ENCODE data around the gene ENTHD1.

ENTHD1 gene

DNA sequence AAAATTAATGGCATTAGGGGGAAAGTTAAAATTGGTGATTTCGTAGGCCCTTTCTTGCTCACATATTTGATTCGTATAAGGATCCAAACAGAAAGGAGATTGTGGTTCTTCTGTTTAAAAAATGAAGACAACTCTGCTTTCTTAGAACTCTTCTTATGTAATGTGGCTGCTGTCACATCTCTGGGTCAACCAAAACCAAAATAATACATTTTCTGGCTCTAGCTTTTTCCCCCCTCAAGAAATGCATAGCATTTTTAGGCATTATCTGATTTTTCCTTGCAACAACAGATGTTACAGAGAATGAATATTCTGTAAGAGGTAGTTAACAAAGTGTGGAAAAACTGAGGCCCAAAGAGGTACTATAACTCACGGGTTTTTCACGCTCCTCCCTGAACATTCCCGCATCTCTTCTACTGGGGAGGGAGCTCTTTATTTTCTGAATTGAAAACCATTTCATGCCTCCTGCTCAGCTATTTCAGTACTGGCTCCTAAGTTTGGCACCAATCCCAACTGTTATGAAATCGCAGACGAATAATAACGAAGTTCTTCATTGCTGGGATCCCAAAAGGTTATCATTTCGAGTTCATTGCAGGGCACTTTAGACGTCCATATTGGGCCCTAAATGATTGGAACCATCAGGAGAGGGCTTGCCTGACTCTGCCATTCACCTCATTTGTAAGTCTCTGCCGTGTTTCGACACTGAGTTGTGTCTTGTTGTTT, 24.4 kb upstream of the ENTHD1 start:
- Histone ChIP-seq H3K4me1 (ENCODE audit: control insufficient read depth, insufficient read depth, low read length) (no peaks in the 10 kb centered on the region), H3K9me3 (ENCODE audit: control insufficient read depth, low read length) (no peaks in the 10 kb centered on the region), H3K27me3 (ENCODE audit: control insufficient read depth, insufficient read depth, low read length) (no peaks in the 10 kb centered on the region), H3K36me3 (ENCODE audit: control insufficient read depth, insufficient read depth, low read length) (no peaks in the 10 kb centered on the region), H3K9ac (ENCODE audit: low read length) (no peak overlapping the region), H3K4me3 (ENCODE audit: low read length) (no peak overlapping the region)

DNA sequence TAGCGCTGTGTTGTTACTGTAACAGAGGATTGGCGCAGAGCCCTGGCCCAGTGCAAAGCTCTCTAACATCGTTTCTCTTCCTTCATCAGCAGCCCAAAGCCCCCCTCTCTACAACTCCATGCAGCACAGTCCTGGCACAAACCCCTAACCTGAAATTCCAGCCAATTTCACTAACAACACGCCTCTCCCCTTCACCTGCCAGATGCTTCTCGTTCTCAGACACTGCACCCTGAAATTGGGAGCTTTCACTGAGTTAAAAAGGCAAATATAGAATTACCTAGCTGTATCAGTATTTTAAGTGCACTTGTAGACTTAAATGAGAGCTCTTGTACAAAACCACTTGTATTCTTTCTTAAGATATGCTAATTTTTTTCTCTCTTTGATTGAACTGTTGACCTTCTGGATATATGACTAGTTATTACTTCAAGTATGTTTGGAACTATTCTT, 23.7 kb upstream of the ENTHD1 start:
- H3K36me3 ChIP-seq (ENCODE audit: control insufficient read depth, insufficient read depth, low read length), result no peaks in the 10 kb centered on the region
- H3K4me3 ChIP-seq (ENCODE audit: low read length), result no peak overlapping the region
- no peaks in the 10 kb centered on the region for H3K4me1 ChIP-seq (ENCODE audit: control insufficient read depth, insufficient read depth, low read length)
- H3K9me3 ChIP-seq (ENCODE audit: control insufficient read depth, low read length), result no peaks in the 10 kb centered on the region
- no peak overlapping the region for H3K9ac ChIP-seq (ENCODE audit: low read length)
- H3K27me3 ChIP-seq (ENCODE audit: control insufficient read depth, insufficient read depth, low read length), result no peaks in the 10 kb centered on the region

DNA sequence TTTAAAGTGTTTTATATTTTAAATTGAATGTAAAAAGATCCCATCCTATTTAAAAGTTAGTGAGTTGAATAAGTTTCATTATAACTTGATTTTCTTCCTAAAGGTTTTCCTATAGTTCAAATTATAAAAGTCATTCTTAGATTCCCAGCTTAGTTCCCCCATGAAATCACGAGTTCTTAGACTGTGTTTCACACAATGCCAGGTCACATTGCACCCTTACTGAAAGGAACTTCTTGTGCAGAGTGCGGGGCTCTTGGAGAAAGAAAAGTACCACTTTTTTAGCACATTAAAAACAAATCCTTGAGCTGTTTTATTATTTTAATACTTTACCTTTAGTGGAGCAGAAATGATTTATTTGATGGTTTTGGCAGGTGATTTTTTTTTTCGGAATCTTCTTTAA, 22.9 kb upstream of the ENTHD1 start:
- Histone ChIP-seq H3K27me3 (ENCODE audit: control insufficient read depth, insufficient read depth, low read length) (no peaks in the 10 kb centered on the region), H3K36me3 (ENCODE audit: control insufficient read depth, insufficient read depth, low read length) (no peaks in the 10 kb centered on the region), H3K4me3 (ENCODE audit: low read length) (no peak overlapping the region), H3K9ac (ENCODE audit: low read length) (no peak overlapping the region), H3K4me1 (ENCODE audit: control insufficient read depth, insufficient read depth, low read length) (no peaks in the 10 kb centered on the region), H3K9me3 (ENCODE audit: control insufficient read depth, low read length) (no peaks in the 10 kb centered on the region)

DNA sequence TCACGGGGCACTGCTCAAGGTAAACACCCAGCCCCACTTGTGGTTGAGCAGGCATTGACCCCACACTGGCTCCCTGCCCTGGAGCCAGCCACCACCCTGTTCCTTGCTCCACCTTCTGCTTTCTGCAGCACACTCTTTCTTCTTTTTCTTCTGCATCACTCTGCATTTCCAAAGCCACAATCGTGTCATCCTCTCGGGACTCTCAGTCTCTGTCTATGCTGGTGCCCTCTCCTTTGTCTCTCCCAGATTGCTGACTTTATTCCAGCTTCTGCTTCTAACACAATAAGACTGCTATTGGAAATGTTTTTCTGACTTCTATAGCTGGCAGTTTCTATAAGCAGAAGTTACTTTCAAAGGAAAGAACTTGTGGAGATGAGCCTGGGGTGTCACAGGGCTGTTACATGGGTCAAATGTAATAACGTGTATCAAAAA, 21.8 kb upstream of the ENTHD1 start:
- no peaks in the 10 kb centered on the region for H3K27me3 ChIP-seq (ENCODE audit: control insufficient read depth, insufficient read depth, low read length)
- no peak overlapping the region for H3K9ac ChIP-seq (ENCODE audit: low read length)
- H3K4me1 ChIP-seq (ENCODE audit: control insufficient read depth, insufficient read depth, low read length), result no peaks in the 10 kb centered on the region
- H3K36me3 ChIP-seq (ENCODE audit: control insufficient read depth, insufficient read depth, low read length), result no peaks in the 10 kb centered on the region
- H3K9me3 ChIP-seq (ENCODE audit: control insufficient read depth, low read length), result no peaks in the 10 kb centered on the region
- no peak overlapping the region for H3K4me3 ChIP-seq (ENCODE audit: low read length)

DNA sequence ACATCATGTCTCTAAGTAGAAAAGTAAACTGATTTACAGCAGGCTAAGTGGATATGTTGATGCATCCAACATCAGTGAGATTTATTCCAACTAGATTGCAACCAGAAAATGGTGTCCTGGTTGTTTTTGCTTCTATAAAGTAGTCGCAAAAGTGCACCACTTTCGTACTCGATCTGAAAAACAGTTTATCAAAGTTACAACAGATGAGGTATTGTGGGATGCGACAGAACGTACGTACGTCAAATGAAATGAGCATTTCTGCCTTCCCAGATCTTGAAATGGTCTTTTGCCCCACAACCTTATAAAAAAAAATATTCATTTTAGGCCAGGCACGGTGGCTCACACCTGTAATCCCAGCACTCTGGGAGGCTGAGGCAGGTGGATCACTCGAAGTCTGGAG, 21.0 kb upstream of the ENTHD1 start:
- no peak overlapping the region for H3K9ac ChIP-seq (ENCODE audit: low read length)
- H3K27me3 ChIP-seq (ENCODE audit: control insufficient read depth, insufficient read depth, low read length), result no peaks in the 10 kb centered on the region
- H3K36me3 ChIP-seq (ENCODE audit: control insufficient read depth, insufficient read depth, low read length), result no peaks in the 10 kb centered on the region
- H3K4me1 ChIP-seq (ENCODE audit: control insufficient read depth, insufficient read depth, low read length), result no peaks in the 10 kb centered on the region
- H3K4me3 ChIP-seq (ENCODE audit: low read length), result no peak overlapping the region
- H3K9me3 ChIP-seq (ENCODE audit: control insufficient read depth, low read length), result no peaks in the 10 kb centered on the region

DNA sequence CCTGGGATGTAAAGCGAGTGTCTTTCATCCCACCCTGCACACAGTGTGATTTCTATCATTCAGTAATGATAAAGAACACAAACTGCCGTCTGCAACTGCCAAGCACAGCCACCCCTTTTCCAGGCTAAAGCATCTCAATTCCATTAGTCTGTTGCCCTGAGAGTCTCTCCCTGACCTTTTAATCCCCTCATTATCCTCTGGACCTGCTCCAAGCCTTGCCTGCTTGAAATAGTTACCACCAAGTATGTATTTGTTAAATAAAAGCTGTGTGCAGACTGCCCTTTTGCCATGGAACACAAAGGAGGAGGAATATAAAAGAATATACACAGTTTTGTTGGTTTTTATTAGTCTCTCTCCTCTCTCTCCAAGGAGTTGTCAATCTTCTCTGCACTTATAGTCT, 20.3 kb upstream of the ENTHD1 start:
- Histone ChIP-seq H3K36me3 (ENCODE audit: control insufficient read depth, insufficient read depth, low read length) (no peaks in the 10 kb centered on the region), H3K27me3 (ENCODE audit: control insufficient read depth, insufficient read depth, low read length) (no peaks in the 10 kb centered on the region), H3K4me1 (ENCODE audit: control insufficient read depth, insufficient read depth, low read length) (no peaks in the 10 kb centered on the region), H3K4me3 (ENCODE audit: low read length) (no peak overlapping the region), H3K9me3 (ENCODE audit: control insufficient read depth, low read length) (no peaks in the 10 kb centered on the region), H3K9ac (ENCODE audit: low read length) (no peak overlapping the region)

DNA sequence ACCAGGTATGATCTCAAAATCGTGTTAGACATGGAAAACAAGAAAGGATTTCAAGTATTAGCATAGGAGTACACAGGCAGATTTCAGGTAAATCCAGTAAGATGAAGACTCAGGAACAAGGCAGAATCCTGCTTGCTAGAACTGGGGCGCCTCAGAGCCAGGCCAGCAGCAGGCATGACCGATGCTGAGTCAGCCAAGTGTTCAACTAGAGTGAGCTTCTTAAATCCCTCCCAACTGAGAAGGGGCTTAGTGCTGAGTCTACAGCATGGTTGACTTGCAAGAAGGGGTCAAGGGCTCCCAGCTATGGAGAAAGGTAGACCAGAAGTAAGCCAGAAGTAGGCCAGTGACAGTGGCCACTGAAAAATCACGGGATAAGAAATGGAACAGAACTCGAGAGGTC, 19.8 kb upstream of the ENTHD1 start:
- H3K9ac ChIP-seq (ENCODE audit: low read length), result no peak overlapping the region
- no peaks in the 10 kb centered on the region for H3K4me1 ChIP-seq (ENCODE audit: control insufficient read depth, insufficient read depth, low read length)
- no peaks in the 10 kb centered on the region for H3K27me3 ChIP-seq (ENCODE audit: control insufficient read depth, insufficient read depth, low read length)
- no peaks in the 10 kb centered on the region for H3K36me3 ChIP-seq (ENCODE audit: control insufficient read depth, insufficient read depth, low read length)
- no peaks in the 10 kb centered on the region for H3K9me3 ChIP-seq (ENCODE audit: control insufficient read depth, low read length)
- no peak overlapping the region for H3K4me3 ChIP-seq (ENCODE audit: low read length)

DNA sequence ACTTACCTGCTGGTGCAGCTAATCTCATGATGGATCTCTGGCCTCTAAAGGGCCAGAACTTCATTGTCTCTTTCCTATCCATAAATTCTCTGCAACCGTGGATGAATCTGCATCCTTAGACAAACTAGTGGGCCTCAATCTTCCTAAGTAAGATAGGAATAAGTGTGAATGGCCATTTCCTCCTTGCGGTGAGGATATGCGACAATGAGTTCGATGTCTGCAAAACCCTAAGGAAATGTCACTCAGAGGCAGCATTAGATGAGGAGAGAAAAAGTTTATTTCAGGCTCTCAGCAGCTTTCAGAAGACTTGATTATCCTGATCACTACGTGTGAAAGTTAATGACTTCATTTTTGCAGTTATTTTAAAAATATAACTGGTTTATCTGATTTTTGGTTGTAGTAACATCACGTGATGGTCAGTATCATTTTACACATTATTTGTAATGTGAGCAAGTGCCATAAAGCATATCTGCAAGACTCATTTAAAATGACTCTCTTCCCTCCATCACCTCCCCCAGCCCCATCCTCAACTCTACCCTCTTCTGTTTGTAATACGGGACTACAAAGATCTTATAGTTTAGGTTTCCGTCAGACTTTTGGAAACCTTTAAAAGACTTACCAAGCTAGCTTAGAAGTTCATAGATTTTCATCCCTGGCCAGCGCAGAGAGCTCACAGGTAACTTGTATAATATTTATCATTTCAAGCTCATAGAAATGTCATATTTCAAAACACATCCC, 17.5 kb upstream of the ENTHD1 start:
- no peak overlapping the region for H3K4me3 ChIP-seq (ENCODE audit: low read length)
- no peaks in the 10 kb centered on the region for H3K4me1 ChIP-seq (ENCODE audit: control insufficient read depth, insufficient read depth, low read length)
- H3K9me3 ChIP-seq (ENCODE audit: control insufficient read depth, low read length), result no peaks in the 10 kb centered on the region
- H3K36me3 ChIP-seq (ENCODE audit: control insufficient read depth, insufficient read depth, low read length), result no peaks in the 10 kb centered on the region
- H3K27me3 ChIP-seq (ENCODE audit: control insufficient read depth, insufficient read depth, low read length), result no peaks in the 10 kb centered on the region
- H3K9ac ChIP-seq (ENCODE audit: low read length), result no peak overlapping the region

DNA sequence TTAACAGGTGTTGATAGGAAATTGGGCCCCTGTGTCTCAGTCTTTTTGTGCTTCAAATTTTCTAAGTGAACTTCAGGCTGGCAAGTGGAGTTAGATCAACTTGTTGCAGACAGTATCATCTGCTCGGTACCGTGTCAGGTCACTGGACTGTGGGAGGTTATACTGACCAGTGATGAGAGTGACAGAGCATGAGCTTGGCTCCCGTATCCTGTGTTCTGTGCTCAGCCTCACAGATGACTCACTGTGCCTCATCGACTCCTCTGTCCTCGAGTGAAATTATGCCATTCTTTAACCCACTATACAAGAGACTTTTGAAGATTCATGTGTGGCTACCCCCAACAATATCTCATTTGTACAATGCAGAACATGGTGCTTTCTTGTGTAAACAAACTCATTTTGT, 15.2 kb upstream of the ENTHD1 start:
- no peak overlapping the region for H3K9ac ChIP-seq (ENCODE audit: low read length)
- no peaks in the 10 kb centered on the region for H3K27me3 ChIP-seq (ENCODE audit: control insufficient read depth, insufficient read depth, low read length)
- H3K36me3 ChIP-seq (ENCODE audit: control insufficient read depth, insufficient read depth, low read length), result no peaks in the 10 kb centered on the region
- no peaks in the 10 kb centered on the region for H3K4me1 ChIP-seq (ENCODE audit: control insufficient read depth, insufficient read depth, low read length)
- no peak overlapping the region for H3K4me3 ChIP-seq (ENCODE audit: low read length)
- no peaks in the 10 kb centered on the region for H3K9me3 ChIP-seq (ENCODE audit: control insufficient read depth, low read length)

DNA sequence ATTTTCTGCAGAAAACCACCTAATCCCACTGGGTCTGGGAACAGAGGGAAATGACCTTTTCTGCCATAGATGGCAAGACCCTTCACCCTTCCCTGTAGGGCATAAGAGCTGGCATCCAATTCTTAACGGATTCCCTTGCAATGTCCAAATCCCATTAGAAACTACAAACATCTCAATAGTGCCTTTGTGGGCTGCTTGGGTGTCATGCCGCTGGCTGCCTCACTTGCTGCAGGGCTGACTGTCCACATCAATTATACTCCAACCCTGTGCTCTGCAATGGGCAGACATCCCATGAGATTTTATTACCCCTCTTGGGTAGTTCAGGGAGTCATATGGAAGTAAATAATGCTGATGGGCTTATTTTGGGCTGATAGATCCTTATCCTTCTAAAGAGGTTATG, 14.6 kb upstream of the ENTHD1 start:
- no peak overlapping the region for H3K4me3 ChIP-seq (ENCODE audit: low read length)
- no peak overlapping the region for H3K9ac ChIP-seq (ENCODE audit: low read length)
- no peaks in the 10 kb centered on the region for H3K27me3 ChIP-seq (ENCODE audit: control insufficient read depth, insufficient read depth, low read length)
- no peaks in the 10 kb centered on the region for H3K4me1 ChIP-seq (ENCODE audit: control insufficient read depth, insufficient read depth, low read length)
- no peaks in the 10 kb centered on the region for H3K9me3 ChIP-seq (ENCODE audit: control insufficient read depth, low read length)
- H3K36me3 ChIP-seq (ENCODE audit: control insufficient read depth, insufficient read depth, low read length), result no peaks in the 10 kb centered on the region

DNA sequence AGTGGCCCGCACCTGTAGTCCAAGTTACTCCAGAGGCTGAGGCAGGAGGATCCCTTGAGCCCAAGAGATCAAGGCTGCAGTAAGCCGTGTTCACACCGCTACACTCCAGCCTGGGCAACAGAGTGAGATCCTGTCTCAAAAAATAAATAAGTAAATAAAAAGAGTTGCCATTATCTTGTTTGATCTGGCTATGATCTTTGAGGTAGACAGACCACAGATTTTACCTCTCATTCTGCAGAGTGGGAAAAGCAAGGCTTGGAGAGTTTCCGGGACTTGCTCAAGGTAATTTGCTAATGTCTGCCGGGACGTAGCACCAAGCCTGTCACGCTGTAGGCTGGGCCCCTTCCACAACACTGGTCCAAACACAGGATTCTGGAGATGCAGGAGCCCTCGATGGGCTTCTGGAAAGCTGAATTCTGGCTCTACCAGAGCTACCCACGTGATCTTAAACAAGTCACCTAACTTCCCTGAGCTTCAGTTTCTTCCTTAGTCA, 14.1 kb upstream of the ENTHD1 start:
- H3K4me1 ChIP-seq (ENCODE audit: control insufficient read depth, insufficient read depth, low read length), result no peaks in the 10 kb centered on the region
- no peaks in the 10 kb centered on the region for H3K27me3 ChIP-seq (ENCODE audit: control insufficient read depth, insufficient read depth, low read length)
- no peaks in the 10 kb centered on the region for H3K36me3 ChIP-seq (ENCODE audit: control insufficient read depth, insufficient read depth, low read length)
- no peaks in the 10 kb centered on the region for H3K9me3 ChIP-seq (ENCODE audit: control insufficient read depth, low read length)
- H3K9ac ChIP-seq (ENCODE audit: low read length), result no peak overlapping the region
- no peak overlapping the region for H3K4me3 ChIP-seq (ENCODE audit: low read length)

DNA sequence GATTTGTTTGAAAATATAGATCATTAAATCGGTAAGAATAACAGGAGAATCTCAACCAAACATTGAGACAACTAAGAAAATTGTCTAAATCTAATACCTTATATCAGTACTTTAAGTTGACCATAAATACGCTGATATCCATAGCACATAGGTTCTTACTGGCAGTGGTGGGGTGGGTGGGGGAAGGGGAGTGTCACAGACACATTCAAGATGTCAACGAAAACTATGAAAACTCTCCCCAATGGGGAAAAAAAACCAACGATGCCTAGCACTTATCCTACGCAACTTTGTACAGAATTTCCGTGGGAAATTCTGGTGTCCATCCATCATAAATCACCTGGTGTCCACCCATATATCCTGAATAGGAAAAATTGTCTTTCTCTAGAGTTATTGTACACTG, 13.5 kb upstream of the ENTHD1 start:
- no peaks in the 10 kb centered on the region for H3K27me3 ChIP-seq (ENCODE audit: control insufficient read depth, insufficient read depth, low read length)
- no peak overlapping the region for H3K4me3 ChIP-seq (ENCODE audit: low read length)
- no peaks in the 10 kb centered on the region for H3K36me3 ChIP-seq (ENCODE audit: control insufficient read depth, insufficient read depth, low read length)
- no peaks in the 10 kb centered on the region for H3K4me1 ChIP-seq (ENCODE audit: control insufficient read depth, insufficient read depth, low read length)
- no peak overlapping the region for H3K9ac ChIP-seq (ENCODE audit: low read length)
- H3K9me3 ChIP-seq (ENCODE audit: control insufficient read depth, low read length), result no peaks in the 10 kb centered on the region

Measured in mucosa of stomach (tissue), 1 donor.